Neuronal stem cell (in vitro differentiated cells): ENCODE data around the gene PRKN.

Experiments used
- DNase-seq: peaks from one replicate; pipeline ENCODE4 v3.0.0-alpha.2; 2013; ENCODE audit warnings: low spot score
- H2AFZ ChIP-seq: one replicate; pipeline ENCODE4 v1.6.1; 2013; ENCODE audit warnings: mild to moderate bottlenecking, low read length, inconsistent platforms
- H2AK5ac ChIP-seq: 2 replicates; pipeline ENCODE4 v1.6.1; 2013; ENCODE audit warnings: low read depth, mild to moderate bottlenecking, inconsistent platforms, low read length, moderate library complexity, mixed read lengths
- H2BK120ac ChIP-seq: 2 replicates; pipeline ENCODE4 v1.6.1; 2013; ENCODE audit warnings: low read depth, mild to moderate bottlenecking, inconsistent platforms, low read length, moderate library complexity, mixed read lengths
- H2BK12ac ChIP-seq: one replicate; pipeline ENCODE4 v1.6.1; 2013; ENCODE audit warnings: low read length, inconsistent platforms
- H2BK15ac ChIP-seq: 2 replicates; pipeline ENCODE4 v1.6.1; 2013; ENCODE audit warnings: mild to moderate bottlenecking, low read length, inconsistent platforms, mixed read lengths
- H2BK5ac ChIP-seq: one replicate; pipeline ENCODE4 v1.6.1; 2013; ENCODE audit warnings: inconsistent platforms, mild to moderate bottlenecking, low read length, moderate library complexity
- H3K14ac ChIP-seq: one replicate; pipeline ENCODE4 v1.6.1; 2013; ENCODE audit warnings: low read length, inconsistent platforms
- H3K18ac ChIP-seq: 2 replicates; pipeline ENCODE4 v1.6.1; 2013; ENCODE audit warnings: low read length, inconsistent platforms
- H3K23ac ChIP-seq: 2 replicates; pipeline ENCODE4 v1.6.1; 2013; ENCODE audit warnings: low read depth, mild to moderate bottlenecking, mixed read lengths, low read length, inconsistent platforms; ENCODE audit not compliant: poor library complexity
- H3K27ac ChIP-seq: replicated peaks from 3 replicates; pipeline ENCODE4 v1.5.1; 2013; ENCODE audit warnings: low read length, inconsistent platforms
- H3K27me3 ChIP-seq, 3 experiments: 2 replicates each; pipeline ENCODE4 v1.6.1; 2013; ENCODE audit warnings: low read length in 3 of 3, mild to moderate bottlenecking in 2 of 3, inconsistent platforms in 1 of 3, low read depth in 1 of 3, mixed read lengths in 1 of 3, moderate library complexity in 1 of 3; ENCODE audit not compliant: control insufficient read depth in 3 of 3, insufficient read depth in 3 of 3
- H3K36me3 ChIP-seq, 2 donors: replicated peaks in 1 of 2; 2 replicates each; pipeline ENCODE4 v1.6.1; 2013; ENCODE audit warnings: low read length in 2 of 2; ENCODE audit not compliant: control insufficient read depth in 2 of 2, insufficient read depth in 2 of 2
- H3K4ac ChIP-seq: 2 replicates; pipeline ENCODE4 v1.6.1; 2013; ENCODE audit warnings: inconsistent platforms, mild to moderate bottlenecking, low read length, moderate library complexity
- H3K4me1 ChIP-seq, 2 donors: 1 replicate in 1 of 2; 2 replicates in 1 of 2; pipeline ENCODE4 v1.6.1; 2013; ENCODE audit warnings: low read length in 2 of 2, low read depth in 1 of 2; ENCODE audit not compliant: control insufficient read depth in 2 of 2, insufficient read depth in 1 of 2
- H3K4me2 ChIP-seq: one replicate; pipeline ENCODE4 v1.6.1; 2013; ENCODE audit warnings: mild to moderate bottlenecking, low read length, inconsistent platforms; ENCODE audit not compliant: insufficient read depth, poor library complexity, severe bottlenecking
- H3K4me3 ChIP-seq, 2 donors: 2 replicates each; pipeline ENCODE4 v1.5.1; 2013; ENCODE audit warnings: low read length in 2 of 2, mild to moderate bottlenecking in 2 of 2, inconsistent platforms in 1 of 2, moderate library complexity in 1 of 2
- H3K79me1 ChIP-seq: one replicate; pipeline ENCODE4 v1.6.1; 2013; ENCODE audit warnings: low read depth, mild to moderate bottlenecking, inconsistent platforms, low read length, moderate library complexity
- H3K9ac ChIP-seq: one replicate; pipeline ENCODE4 v1.6.1; 2013; ENCODE audit warnings: mild to moderate bottlenecking, low read depth, low read length, inconsistent platforms; ENCODE audit not compliant: poor library complexity
- H3K9me3 ChIP-seq, 2 donors: replicated peaks in 1 of 2; 2 replicates each; pipeline versions ENCODE3 to v1.6.1; 2013; ENCODE audit warnings: low read length in 2 of 2, mild to moderate bottlenecking in 2 of 2, inconsistent platforms in 1 of 2, low read depth in 1 of 2, mixed read lengths in 1 of 2, moderate library complexity in 1 of 2; ENCODE audit not compliant: control insufficient read depth in 2 of 2, insufficient read depth in 1 of 2
- H4K8ac ChIP-seq: one replicate; pipeline ENCODE4 v1.6.1; 2013; ENCODE audit warnings: low read depth, mild to moderate bottlenecking, inconsistent platforms, low read length, moderate library complexity
- H4K91ac ChIP-seq: one replicate; pipeline ENCODE4 v1.6.1; 2013; ENCODE audit warnings: low read length, low read depth, mild to moderate bottlenecking, inconsistent platforms; ENCODE audit not compliant: poor library complexity
- WGBS, 2 donors: extraction: QIAGEN DNeasy Blood & Tissue Kit; methylation state at CpG; one replicate each; pipeline ENCODE4 v1.1.7; 2013; ENCODE audit warnings: missing lambda C conversion rate in 2 of 2, mixed read lengths in 1 of 2; ENCODE audit not compliant: insufficient read length in 2 of 2, insufficient replicate concordance in 1 of 2; ENCODE audit errors: extremely low coverage in 2 of 2; 5-methylcytosine and 5-hydroxymethylcytosine counted together

Gene PRKN

DNA sequence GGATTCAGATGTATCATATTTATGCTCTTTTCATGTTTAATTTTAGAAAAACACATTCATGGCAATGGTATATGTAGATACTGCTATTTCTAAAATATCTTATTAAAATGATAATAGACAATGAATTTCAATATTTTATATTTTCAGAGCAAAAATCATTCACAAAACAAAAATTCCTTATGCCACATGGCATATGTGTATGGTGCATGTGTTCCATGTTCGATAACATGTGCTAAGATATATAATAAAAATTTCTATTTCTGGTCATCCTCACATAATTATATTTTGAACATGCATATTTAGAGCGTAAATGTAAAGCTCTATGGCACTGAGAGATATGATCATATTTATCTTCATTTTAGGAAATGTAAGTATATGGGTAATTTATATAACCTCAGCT, 847.5 kb downstream of the PRKN start:
- Histone ChIP-seq H3K79me1 (peaks cover 2% of the 10 kb centered on the region), H3K4me2 (no peak overlapping the region), H2BK120ac (no peak overlapping the region), H2AK5ac (no peak overlapping the region), H3K4ac (no peak overlapping the region), H3K9ac (no peak overlapping the region), H3K27me3 (no peaks in the 10 kb centered on the region), H2BK15ac (no peak overlapping the region), H3K23ac (no peak overlapping the region), H2BK5ac (no peak overlapping the region), H3K9me3 (peaks cover 0 to 4% of the 10 kb centered on the region in 2 donors), H2BK12ac (no peak overlapping the region), H3K4me1 (no peaks in the 10 kb centered on the region), H3K4me3 (no peak overlapping the region), H2AFZ (no peak overlapping the region), H3K27ac (no peak overlapping the region), H3K36me3 (peaks cover 0 to 2% of the 10 kb centered on the region in 2 donors), H4K91ac (no peak overlapping the region), H4K8ac (no peak overlapping the region), H3K18ac (no peak overlapping the region), H3K14ac (no peak overlapping the region)
- DNase-seq = no peak
- no CpG with 5 or more reads among the region's 2 CpGs for WGBS, 2 donors

DNA sequence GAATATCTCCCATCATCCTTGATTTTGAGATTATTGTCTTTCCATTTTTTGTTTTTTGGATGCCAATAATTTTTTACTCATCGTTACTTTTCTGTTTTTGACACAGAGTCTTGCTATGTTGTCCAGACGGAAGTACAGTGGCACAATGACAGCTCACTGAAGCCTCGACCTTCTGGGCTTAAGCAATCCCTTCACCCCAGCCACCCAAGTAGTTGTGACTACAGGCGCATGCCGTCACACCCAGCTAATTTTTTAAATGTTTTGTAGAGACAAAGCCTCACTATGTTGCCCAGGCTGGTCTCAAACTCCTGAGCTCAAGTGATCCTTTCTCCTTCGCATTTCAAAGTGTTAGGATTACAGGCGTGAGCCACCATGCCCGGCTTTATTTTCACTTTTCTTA, 851.3 kb downstream of the PRKN start:
- Histone ChIP-seq H2AFZ (no peak overlapping the region), H4K91ac (no peak overlapping the region), H3K4ac (no peak overlapping the region), H3K9ac (no peak overlapping the region), H3K27me3 (no peaks in the 10 kb centered on the region), H3K4me2 (no peak overlapping the region), H3K9me3 (peaks cover 0 to 4% of the 10 kb centered on the region in 2 donors), H3K4me1 (no peaks in the 10 kb centered on the region), H3K27ac (no peak overlapping the region), H2BK120ac (no peak overlapping the region), H2BK12ac (no peak overlapping the region), H3K23ac (no peak overlapping the region), H3K14ac (no peak overlapping the region), H3K18ac (no peak overlapping the region), H3K4me3 (no peak overlapping the region), H3K79me1 (peaks cover 2% of the 10 kb centered on the region), H4K8ac (no peak overlapping the region), H2BK5ac (no peak overlapping the region), H3K36me3 (peaks cover 0 to 2% of the 10 kb centered on the region in 2 donors), H2BK15ac (no peak overlapping the region), H2AK5ac (no peak overlapping the region)
- no CpG with 5 or more reads among the region's 8 CpGs for WGBS, 2 donors
- DNase-seq = no peak

DNA sequence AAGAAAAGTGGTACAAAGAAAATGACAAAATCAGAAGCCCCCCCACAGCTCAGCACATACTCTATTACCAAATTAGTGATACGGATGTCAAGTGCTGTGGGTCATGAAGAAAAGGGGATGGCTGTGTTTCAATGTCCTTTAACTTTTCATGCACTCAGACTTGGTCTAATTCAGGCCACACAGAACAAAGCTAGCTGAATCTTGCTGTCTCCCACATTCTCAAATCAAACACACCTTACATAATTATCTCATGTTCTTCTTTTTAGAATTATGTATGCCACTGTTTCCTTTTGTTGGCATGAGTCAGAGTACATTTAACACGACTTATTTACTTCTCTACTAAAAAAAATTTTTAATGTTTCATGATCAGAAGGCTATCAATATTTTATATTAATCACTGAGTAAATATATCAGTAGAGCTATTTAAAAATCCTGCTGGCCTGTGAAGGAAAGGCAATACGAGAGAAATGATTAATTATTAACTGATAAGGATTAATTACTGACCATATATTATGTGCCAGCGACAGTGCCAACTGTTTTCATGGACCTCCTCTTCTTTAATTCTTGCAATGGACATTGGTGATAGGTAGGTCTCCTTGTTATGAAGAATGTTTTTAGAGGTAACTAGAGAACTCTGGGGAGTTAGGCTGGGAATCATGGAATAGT, 857.2 kb downstream of the PRKN start:
- no peak overlapping the region for H4K8ac ChIP-seq
- H2BK12ac ChIP-seq = no peak overlapping the region
- H3K4me3 ChIP-seq = no peak overlapping the region
- no peak overlapping the region for H3K18ac ChIP-seq
- no peak overlapping the region for H3K9ac ChIP-seq
- no peak overlapping the region for H3K4ac ChIP-seq
- no CpG with 5 or more reads among the region's 4 CpGs for WGBS, 2 donors
- H3K79me1 ChIP-seq = no peaks in the 10 kb centered on the region
- H3K14ac ChIP-seq = no peak overlapping the region
- no peak overlapping the region for H3K4me2 ChIP-seq
- no peaks in the 10 kb centered on the region for H3K9me3 ChIP-seq
- H2BK120ac ChIP-seq = no peak overlapping the region
- no peak overlapping the region for H3K27ac ChIP-seq
- H3K36me3 ChIP-seq = no peaks in the 10 kb centered on the region
- H3K27me3 ChIP-seq = no peaks in the 10 kb centered on the region
- H4K91ac ChIP-seq = no peak overlapping the region
- no peak for DNase-seq
- H3K23ac ChIP-seq = no peak overlapping the region
- peaks cover 0 to 3% of the 10 kb centered on the region in 2 donors for H3K4me1 ChIP-seq
- H2BK15ac ChIP-seq = no peak overlapping the region
- no peak overlapping the region for H2BK5ac ChIP-seq
- no peak overlapping the region for H2AK5ac ChIP-seq
- no peak overlapping the region for H2AFZ ChIP-seq

DNA sequence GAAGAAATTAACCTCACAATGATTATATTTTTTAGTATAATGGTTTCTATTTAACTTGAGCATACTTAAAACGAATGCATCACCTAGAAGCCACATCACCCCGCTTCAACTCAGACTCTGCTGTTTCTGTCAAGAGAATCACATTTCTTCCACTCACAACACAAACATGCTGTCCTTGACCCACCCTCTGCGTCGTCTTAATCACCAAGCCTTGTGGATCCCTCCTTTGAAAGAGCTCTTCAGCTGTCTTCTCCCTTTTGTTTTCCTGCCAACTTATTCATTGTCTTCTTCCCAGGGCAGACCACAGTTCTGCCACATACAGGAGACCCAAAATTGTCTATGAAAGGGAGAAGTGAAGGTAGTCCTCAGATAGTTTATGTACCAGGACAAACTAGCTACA, 858.1 kb downstream of the PRKN start:
- Histone ChIP-seq H3K9ac (no peak overlapping the region), H2BK15ac (no peak overlapping the region), H3K18ac (no peak overlapping the region), H3K4me2 (no peak overlapping the region), H2AK5ac (no peak overlapping the region), H2BK5ac (no peak overlapping the region), H3K4me1 (peaks cover 0 to 3% of the 10 kb centered on the region in 2 donors), H3K27me3 (no peaks in the 10 kb centered on the region), H3K79me1 (no peaks in the 10 kb centered on the region), H4K91ac (no peak overlapping the region), H2AFZ (no peak overlapping the region), H3K23ac (no peak overlapping the region), H3K27ac (no peak overlapping the region), H3K4ac (no peak overlapping the region), H2BK120ac (no peak overlapping the region), H3K36me3 (no peaks in the 10 kb centered on the region), H3K9me3 (no peaks in the 10 kb centered on the region), H3K14ac (no peak overlapping the region), H4K8ac (no peak overlapping the region), H2BK12ac (no peak overlapping the region), H3K4me3 (no peak overlapping the region)
- no CpG with 5 or more reads among the region's 4 CpGs for WGBS, 2 donors
- DNase-seq = no peak
